ENCODE data around the gene SERPINA3. TPM values are rescaled to one million over a fixed set of nuclear protein-coding genes. Genes with fewer than 3 reads are reported as not detected.

SERPINA3 gene
- total RNA-seq (not detected), total RNA-seq (0 to 0.07 (median 0) reads per million in 172 experiments)
- polyA plus RNA-seq (2013, experiment 1 of 2), result not detected
- polyA plus RNA-seq (2013, experiment 2 of 2), result not detected

DNA sequence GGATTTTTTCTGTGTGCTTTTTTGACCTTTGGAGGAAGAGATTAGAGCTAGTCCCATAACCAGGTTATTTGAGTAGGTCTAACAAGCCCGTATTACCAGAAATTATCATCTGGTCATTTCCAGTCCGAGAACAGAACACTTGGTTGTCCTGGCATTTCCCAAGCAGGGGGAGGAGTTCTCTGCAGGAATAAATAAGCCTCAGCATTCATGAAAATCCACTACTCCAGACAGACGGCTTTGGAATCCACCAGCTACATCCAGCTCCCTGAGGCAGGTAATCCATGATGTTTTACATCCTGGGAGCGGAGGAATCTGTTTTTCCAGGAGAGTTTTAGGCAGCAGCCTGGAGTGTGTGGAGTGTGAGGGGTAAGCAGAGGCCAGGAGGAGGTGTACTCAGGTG is at the start of gene SERPINA3:
Gene SERPINA3 (plus strand): TSS at position 218 of the 400 bp plus-strand sequence. CDS start 2,051 bp downstream, outside the sequence.
- Histone ChIP-seq H3K36me3 (ENCODE audit: insufficient read depth, low read length) (no peaks in the 10 kb centered on the region), H3K27me3 (ENCODE audit: control insufficient read depth in 1 of 2, insufficient read depth in 2 of 2, low read length in 2 of 2) (no peaks in the 10 kb centered on the region), H3K27ac (ENCODE audit: low read depth in 1 of 2, low read length in 2 of 2) (no peak within 1 kb of the TSS), H3K4me3 (ENCODE audit: low read length) (no peak within 1 kb of the TSS), H3K9me3 (ENCODE audit: control insufficient read depth in 1 of 2, insufficient read depth in 1 of 2, low read length in 2 of 2) (peaks cover 0 to 17% of the 10 kb centered on the region in 2 experiments), H3K4me1 (ENCODE audit: insufficient read depth, low read length) (no peaks in the 10 kb centered on the region)
- ChIA-PET CTCF (no interaction called here), POLR2A (interaction anchor here (0.6 kb wide), 1 partner anchor 803 kb away, joined by 3 read pairs; no protein-coding TSS in a partner anchor)
- DNase-seq, result no peak
- H3K4me3 Mint-ChIP-seq, result no peak within 1 kb of the TSS
- TF ChIP-seq, protein P1, sequence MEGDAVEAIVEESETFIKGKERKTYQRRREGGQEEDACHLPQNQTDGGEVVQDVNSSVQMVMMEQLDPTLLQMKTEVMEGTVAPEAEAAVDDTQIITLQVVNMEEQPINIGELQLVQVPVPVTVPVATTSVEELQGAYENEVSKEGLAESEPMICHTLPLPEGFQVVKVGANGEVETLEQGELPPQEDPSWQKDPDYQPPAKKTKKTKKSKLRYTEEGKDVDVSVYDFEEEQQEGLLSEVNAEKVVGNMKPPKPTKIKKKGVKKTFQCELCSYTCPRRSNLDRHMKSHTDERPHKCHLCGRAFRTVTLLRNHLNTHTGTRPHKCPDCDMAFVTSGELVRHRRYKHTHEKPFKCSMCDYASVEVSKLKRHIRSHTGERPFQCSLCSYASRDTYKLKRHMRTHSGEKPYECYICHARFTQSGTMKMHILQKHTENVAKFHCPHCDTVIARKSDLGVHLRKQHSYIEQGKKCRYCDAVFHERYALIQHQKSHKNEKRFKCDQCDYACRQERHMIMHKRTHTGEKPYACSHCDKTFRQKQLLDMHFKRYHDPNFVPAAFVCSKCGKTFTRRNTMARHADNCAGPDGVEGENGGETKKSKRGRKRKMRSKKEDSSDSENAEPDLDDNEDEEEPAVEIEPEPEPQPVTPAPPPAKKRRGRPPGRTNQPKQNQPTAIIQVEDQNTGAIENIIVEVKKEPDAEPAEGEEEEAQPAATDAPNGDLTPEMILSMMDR (IDR thresholded peaks at IDR 0.05), result no peak
- H3K9me3 Mint-ChIP-seq, result no peaks in the 10 kb centered on the region
- no peaks in the 10 kb centered on the region for H3K36me3 Mint-ChIP-seq (ENCODE audit: low read depth)
- no peak within 1 kb of the TSS for H3K27ac Mint-ChIP-seq
- H3K4me1 Mint-ChIP-seq (ENCODE audit: low read depth), result no peaks in the 10 kb centered on the region
- intact Hi-C loops (cut with DNase I, micrococcal nuclease), result no loop called here
- H3K27me3 Mint-ChIP-seq, result peaks cover 9% of the 10 kb centered on the region
- no peak for ATAC-seq (ENCODE audit: poor library complexity)

DNA sequence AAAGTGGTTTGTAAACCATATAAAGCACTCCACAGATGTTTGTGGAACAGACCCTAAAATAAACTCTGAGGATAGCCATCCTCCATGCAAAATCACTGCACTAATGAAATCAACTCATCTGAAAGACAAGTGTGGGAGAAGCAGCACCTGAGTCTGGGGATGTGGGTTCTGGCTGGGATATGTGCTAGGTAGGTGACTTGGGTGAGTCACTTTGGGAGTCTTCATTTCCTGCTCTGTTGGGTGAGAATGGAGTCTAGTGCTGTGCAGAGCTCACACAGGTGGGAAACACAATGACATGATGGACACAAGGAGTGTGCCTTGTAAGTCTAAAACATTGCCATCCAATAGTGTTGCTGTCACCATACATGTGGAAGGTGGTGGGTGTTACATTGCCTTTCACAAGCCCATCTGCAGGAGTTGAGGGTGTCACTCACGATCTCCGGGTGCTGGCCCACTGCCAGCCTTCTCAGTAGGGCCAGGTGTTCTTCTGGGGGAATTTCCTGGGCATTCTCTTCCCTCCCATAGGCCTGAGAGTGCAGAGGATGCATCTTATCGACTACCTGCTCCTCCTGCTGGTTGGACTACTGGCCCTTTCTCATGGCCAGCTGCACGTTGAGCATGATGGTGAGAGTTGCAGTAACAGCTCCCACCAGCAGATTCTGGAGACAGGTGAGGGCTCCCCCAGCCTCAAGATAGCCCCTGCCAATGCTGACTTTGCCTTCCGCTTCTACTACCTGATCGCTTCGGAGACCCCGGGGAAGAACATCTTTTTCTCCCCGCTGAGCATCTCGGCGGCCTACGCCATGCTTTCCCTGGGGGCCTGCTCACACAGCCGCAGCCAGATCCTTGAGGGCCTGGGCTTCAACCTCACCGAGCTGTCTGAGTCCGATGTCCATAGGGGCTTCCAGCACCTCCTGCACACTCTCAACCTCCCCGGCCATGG is 49.0 kb upstream of the SERPINA3 start:
- H3K36me3 Mint-ChIP-seq (ENCODE audit: low read depth), result no peaks in the 10 kb centered on the region
- no peak for DNase-seq
- H3K9me3 Mint-ChIP-seq, result no peaks in the 10 kb centered on the region
- no peaks in the 10 kb centered on the region for H3K4me1 Mint-ChIP-seq (ENCODE audit: low read depth)
- intact Hi-C loops (cut with DNase I, micrococcal nuclease), result no loop called here
- ATAC-seq (ENCODE audit: poor library complexity), result no peak
- Histone ChIP-seq H3K27ac (ENCODE audit: low read depth in 1 of 2, low read length in 2 of 2) (no peak overlapping the region), H3K4me3 (ENCODE audit: low read length) (no peak overlapping the region), H3K9me3 (ENCODE audit: control insufficient read depth in 1 of 2, insufficient read depth in 1 of 2, low read length in 2 of 2) (no peaks in the 10 kb centered on the region), H3K36me3 (ENCODE audit: insufficient read depth, low read length) (no peaks in the 10 kb centered on the region), H3K27me3 (ENCODE audit: control insufficient read depth in 1 of 2, insufficient read depth in 2 of 2, low read length in 2 of 2) (peaks cover 0 to 5% of the 10 kb centered on the region in 2 experiments), H3K4me1 (ENCODE audit: insufficient read depth, low read length) (no peaks in the 10 kb centered on the region)
- TF ChIP-seq, protein P1 (IDR thresholded peaks at IDR 0.05), result no peak
- ChIA-PET POLR2A (no interaction called here), CTCF (no interaction called here)
- H3K4me3 Mint-ChIP-seq, result no peak overlapping the region
- no peak overlapping the region for H3K27ac Mint-ChIP-seq
- peaks cover 38% of the 10 kb centered on the region for H3K27me3 Mint-ChIP-seq

DNA sequence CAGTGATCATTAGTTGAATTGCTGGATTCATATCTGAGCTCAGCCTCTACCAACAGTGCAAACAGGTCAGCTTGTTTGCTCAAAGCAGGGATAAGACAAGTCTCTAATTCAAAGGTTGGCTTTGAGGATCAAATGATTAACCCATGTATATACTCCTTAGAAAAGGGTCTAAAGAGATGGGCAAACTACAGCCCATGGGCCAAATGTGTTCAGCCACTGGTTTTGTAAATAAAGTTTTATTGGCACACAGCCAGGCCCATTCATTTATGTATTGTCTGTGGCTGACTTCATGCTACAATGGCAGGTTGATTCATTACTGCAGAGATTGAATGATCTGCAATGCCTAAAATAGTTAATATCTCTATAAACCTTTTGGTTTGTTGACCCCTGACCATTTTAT is 47.8 kb upstream of the SERPINA3 start:
- TF ChIP-seq, protein P1 (IDR thresholded peaks at IDR 0.05), result no peak
- H3K4me3 Mint-ChIP-seq, result no peak overlapping the region
- Histone ChIP-seq H3K27me3 (ENCODE audit: control insufficient read depth in 1 of 2, insufficient read depth in 2 of 2, low read length in 2 of 2) (peaks cover 0 to 5% of the 10 kb centered on the region in 2 experiments), H3K4me3 (ENCODE audit: low read length) (no peak overlapping the region), H3K4me1 (ENCODE audit: insufficient read depth, low read length) (no peaks in the 10 kb centered on the region), H3K9me3 (ENCODE audit: control insufficient read depth in 1 of 2, insufficient read depth in 1 of 2, low read length in 2 of 2) (peaks cover 0 to under 1% of the 10 kb centered on the region in 2 experiments), H3K36me3 (ENCODE audit: insufficient read depth, low read length) (no peaks in the 10 kb centered on the region), H3K27ac (ENCODE audit: low read depth in 1 of 2, low read length in 2 of 2) (no peak overlapping the region)
- H3K27ac Mint-ChIP-seq, result no peak overlapping the region
- H3K36me3 Mint-ChIP-seq (ENCODE audit: low read depth), result no peaks in the 10 kb centered on the region
- intact Hi-C loops (cut with DNase I, micrococcal nuclease), result no loop called here
- POLR2A ChIA-PET, result no interaction called here
- ATAC-seq (ENCODE audit: poor library complexity) (no peak), DNase-seq (no peak)
- H3K9me3 Mint-ChIP-seq, result no peaks in the 10 kb centered on the region
- H3K27me3 Mint-ChIP-seq, result peaks cover 31% of the 10 kb centered on the region
- H3K4me1 Mint-ChIP-seq (ENCODE audit: low read depth), result no peaks in the 10 kb centered on the region
- CTCF ChIA-PET, result no interaction called here

Data from CD4-positive, alpha-beta T cell (primary cell).